HG03060 (cell line): ENCODE results near the gene RPL29.
"Not testable (repeated sequence)": the region's sequence is repeated elsewhere in the genome, so short reads cannot be mapped to it uniquely, and the experiment has no call there.

Experiments used
- ATAC-seq: cut with Tn5 transposase; IDR thresholded peaks from one replicate; pipeline ENCODE4 v1.9.1; 2021; ENCODE audit warnings: low read depth, moderate number of reproducible peaks; ENCODE audit not compliant: unreplicated experiment

Gene RPL29

GRCh38 chr3:52007291-52007690, 11.6 kb upstream of the RPL29 start:
- ATAC-seq: no peak

GRCh38 chr3:52006820-52007133, 11.1 kb upstream of the RPL29 start:
- no peak for ATAC-seq

GRCh38 chr3:52006017-52006819, 10.5 kb upstream of the RPL29 start:
- ATAC-seq: no peak

- no peak for ATAC-seq
These were observed 9.9 kb upstream of the RPL29 start for GRCh38 chr3:52005571-52005986.

GRCh38 chr3:52004906-52005395, 9.3 kb upstream of the RPL29 start:
- ATAC-seq: no peak

- ATAC-seq: no peak
These were observed 8.6 kb upstream of the RPL29 start for GRCh38 chr3:52004163-52004787.

GRCh38 chr3:52002748-52003147, 7.1 kb upstream of the RPL29 start:
- ATAC-seq: no peak

- ATAC-seq: no peak
These were observed 5.8 kb upstream of the RPL29 start for GRCh38 chr3:52001443-52001974.

- ATAC-seq: no peak
These were observed 4.2 kb upstream of the RPL29 start for GRCh38 chr3:51999846-52000245.

GRCh38 chr3:51998774-51999173, 3.1 kb upstream of the RPL29 start:
- ATAC-seq: no peak

- ATAC-seq: no peak
These were observed 2.4 kb upstream of the RPL29 start for GRCh38 chr3:51997935-51998596.

GRCh38 chr3:51997172-51997571, 1.5 kb upstream of the RPL29 start:
- ATAC-seq: no peak

GRCh38 chr3:51994530-51994929, 1.2 kb downstream of the RPL29 start:
- ATAC-seq: no peak

- not testable (repeated sequence) for ATAC-seq
These were observed 2.0 kb downstream of the RPL29 start for GRCh38 chr3:51993657-51994056.

- ATAC-seq: no peak
These were observed 3.5 kb downstream of the RPL29 start for GRCh38 chr3:51992017-51992682.

- ATAC-seq: not testable (repeated sequence)
These were observed 5.2 kb downstream of the RPL29 start for GRCh38 chr3:51990501-51990971.

- no peak for ATAC-seq
These were observed 7.2 kb downstream of the RPL29 start for GRCh38 chr3:51988286-51989146.

GRCh38 chr3:51987568-51987967, 8.1 kb downstream of the RPL29 start:
- ATAC-seq: no peak

GRCh38 chr3:51986010-51986947, 9.4 kb downstream of the RPL29 start:
- ATAC-seq: no peak
